Panc1 (cell line): ENCODE data around the gene OR10A2.
"Not testable (repeated sequence)": the region's sequence is repeated elsewhere in the genome, so short reads cannot be mapped to it uniquely, and the experiment has no call there.

Experiments
- CTCF ChIP-seq: fragments of 450-650 bp; IDR thresholded peaks from 2 replicates; pipeline ENCODE4 v1.5.1; 2017; ENCODE audit warnings: mild to moderate bottlenecking
- POLR2AphosphoS5 ChIP-seq: IDR thresholded peaks from 2 replicates; pipeline ENCODE4 v1.6.1; 2012; ENCODE audit warnings: mild to moderate bottlenecking, low read depth, low read length, moderate library complexity
- REST ChIP-seq, 2 experiments: IDR thresholded peaks; 2 replicates each; pipeline ENCODE4 v1.6.1; 2011 to 2012; ENCODE audit warnings: low read depth in 2 of 2, control low read depth in 1 of 2, low read length in 1 of 2, mild to moderate bottlenecking in 1 of 2, moderate library complexity in 1 of 2; ENCODE audit not compliant: insufficient read depth in 1 of 2
- SIN3A ChIP-seq: IDR thresholded peaks from 2 replicates; pipeline ENCODE4 v1.6.1; 2012; ENCODE audit warnings: low read depth, mild to moderate bottlenecking, low read length, moderate library complexity, borderline replicate concordance; ENCODE audit not compliant: insufficient read depth

- not testable (repeated sequence) for TF ChIP-seq CTCF; POLR2AphosphoS5; REST (IDR thresholded peaks at IDR 0.05; ENCODE audit: insufficient read depth in 1 of 2, low read depth in 2 of 2, low read length in 1 of 2); SIN3A
Measured at GRCh38 chr11:6904804-6905203, 41.9 kb downstream of the OR10A2 start.
